ENCODE measurements around the gene RNLS. TPM values are rescaled to one million over a fixed set of nuclear protein-coding genes. Genes with fewer than 3 reads are reported as not detected.

Gene RNLS
- total and polyA plus RNA-seq, 2 of the 8 experiments (the other 6 are each of a cell fraction or from before 2014, with no cell fraction given): 7.5 to 12.7 TPM

- TF ChIP-seq ATF2 (IDR thresholded peaks at IDR 0.05; ENCODE audit: low read length) (no peak), ASH2L (IDR thresholded peaks at IDR 0.05; ENCODE audit: low read length) (no peak), SRF (IDR thresholded peaks at IDR 0.05; ENCODE audit: low read depth, low read length) (no peak), SIX5 (IDR thresholded peaks at IDR 0.05; ENCODE audit: low read depth, low read length) (no peak), EP300 (IDR thresholded peaks at IDR 0.05; ENCODE audit: borderline replicate concordance in 1 of 2, low read depth in 2 of 2, low read length in 2 of 2) (no peak), TAF1 (IDR thresholded peaks at IDR 0.05; ENCODE audit: low read depth, low read length) (no peak)
Observed at GRCh38 chr10:88293073-88293472, 290.0 kb downstream of the RNLS start (continued).
